Astrocyte of the hippocampus (primary cell): ENCODE results near the gene OVOL1.

Source experiments
- DNase-seq: peaks from one replicate; pipeline ENCODE4 v3.0.0; 2011; ENCODE audit warnings: low read depth, low spot score

Gene OVOL1

DNA sequence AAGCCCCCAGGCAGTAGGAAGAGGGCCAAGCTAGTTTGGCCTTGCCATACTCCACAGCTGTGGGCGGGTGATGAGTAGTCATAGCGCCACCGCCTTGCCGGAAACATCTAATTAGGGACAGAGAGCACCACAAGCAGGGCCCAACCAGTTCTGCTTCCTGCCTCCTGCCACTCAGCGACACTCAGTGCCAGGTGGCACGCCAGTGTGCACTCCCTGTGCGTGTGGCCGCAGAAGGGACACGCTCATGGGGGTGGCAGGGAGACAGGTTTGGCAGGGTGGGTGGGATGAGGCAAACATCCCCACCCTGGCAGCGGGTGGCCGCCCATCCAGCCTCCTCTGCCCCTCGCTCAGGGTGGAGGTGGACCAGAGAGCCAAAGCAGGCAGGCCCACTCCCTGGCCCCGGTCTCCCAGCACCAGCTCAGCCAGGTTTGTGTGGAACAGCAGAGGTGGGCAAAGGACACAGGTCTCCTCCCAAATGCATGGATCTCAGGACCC is 4.9 kb downstream of the OVOL1 start:
- DNase-seq, result no peak

DNA sequence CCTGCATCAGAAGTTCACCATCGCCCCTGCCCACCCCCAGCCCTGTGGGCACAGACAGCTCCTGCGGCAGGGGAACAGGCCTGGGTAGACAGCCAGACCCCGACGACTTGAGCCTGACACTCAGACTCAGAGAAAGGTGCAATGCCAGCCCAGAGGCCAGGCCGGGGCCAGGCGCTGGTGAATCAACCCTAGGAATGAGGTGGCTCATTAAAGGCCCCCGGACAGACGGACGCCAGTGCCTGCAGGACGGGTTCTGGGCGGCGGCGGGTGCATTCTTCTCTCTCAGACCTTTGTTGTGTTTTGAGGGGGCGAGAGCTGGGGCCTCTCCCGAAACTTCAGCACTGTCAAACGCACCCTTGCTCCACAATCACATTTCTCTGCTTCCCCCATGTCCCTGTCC is 5.6 kb downstream of the OVOL1 start:
- DNase-seq, result no peak

DNA sequence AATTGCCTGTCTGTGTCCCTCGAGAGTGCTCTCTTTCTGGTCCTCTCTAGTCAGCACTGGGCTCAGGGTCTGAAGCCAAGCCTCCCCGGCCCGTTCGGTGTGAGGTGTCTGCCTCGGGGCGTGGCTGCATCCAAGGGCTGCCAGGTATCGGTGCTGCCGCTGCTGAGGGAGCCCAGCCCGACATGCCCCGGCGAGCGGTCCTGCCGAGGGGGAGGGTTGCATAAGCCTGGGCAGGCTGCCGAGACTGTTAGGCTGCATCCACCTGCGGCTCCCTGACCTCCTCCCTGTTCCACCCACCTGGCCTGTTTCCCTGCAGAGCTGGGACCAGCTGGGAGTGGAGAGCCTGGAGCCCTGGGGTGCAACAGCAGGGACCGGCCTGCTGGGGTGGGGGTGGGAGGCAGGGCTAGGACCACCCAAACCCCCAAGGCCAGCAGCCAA is 6.3 kb downstream of the OVOL1 start:
- DNase-seq, result no peak

- DNase-seq, result no peak
Observed at GRCh38 chr11:65793625-65794400, 7.0 kb downstream of the OVOL1 start.

DNA sequence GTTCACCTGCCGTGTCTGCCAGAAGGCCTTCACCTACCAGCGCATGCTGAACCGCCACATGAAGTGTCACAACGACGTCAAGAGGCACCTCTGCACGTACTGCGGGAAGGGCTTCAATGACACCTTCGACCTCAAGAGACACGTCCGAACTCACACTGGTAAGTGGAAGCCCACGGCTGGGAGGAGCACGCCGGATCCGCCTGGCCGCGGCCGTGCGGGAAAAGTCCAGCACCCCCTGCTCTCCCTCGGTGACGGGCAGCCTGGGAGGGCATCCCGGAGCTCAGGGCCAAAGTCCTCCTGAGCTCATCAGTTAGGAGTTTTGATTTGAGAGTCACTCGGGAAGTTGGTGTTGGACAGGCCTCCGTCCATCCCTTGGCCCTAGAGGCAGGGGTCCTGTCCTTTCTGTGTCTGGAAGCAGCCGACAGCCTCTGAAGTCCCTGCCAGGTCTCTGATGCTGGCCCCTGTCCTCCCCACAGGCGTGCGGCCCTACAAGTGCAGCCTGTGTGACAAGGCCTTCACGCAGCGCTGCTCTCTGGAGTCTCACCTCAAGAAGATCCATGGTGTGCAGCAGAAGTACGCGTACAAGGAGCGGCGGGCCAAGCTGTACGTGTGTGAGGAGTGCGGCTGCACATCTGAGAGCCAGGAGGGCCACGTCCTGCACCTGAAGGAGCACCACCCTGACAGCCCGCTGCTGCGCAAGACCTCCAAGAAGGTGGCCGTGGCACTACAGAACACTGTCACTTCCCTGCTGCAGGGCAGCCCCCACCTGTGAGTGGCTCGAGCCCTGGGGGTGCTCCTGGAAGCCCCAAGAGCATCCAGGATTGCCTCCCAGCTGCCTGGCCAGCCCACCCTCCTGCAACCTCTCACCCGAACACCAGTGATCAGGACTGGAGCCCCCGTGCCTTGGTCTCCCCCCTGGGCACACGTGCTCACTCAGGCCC is 8.0 kb downstream of the OVOL1 start:
- no peak for DNase-seq

DNA sequence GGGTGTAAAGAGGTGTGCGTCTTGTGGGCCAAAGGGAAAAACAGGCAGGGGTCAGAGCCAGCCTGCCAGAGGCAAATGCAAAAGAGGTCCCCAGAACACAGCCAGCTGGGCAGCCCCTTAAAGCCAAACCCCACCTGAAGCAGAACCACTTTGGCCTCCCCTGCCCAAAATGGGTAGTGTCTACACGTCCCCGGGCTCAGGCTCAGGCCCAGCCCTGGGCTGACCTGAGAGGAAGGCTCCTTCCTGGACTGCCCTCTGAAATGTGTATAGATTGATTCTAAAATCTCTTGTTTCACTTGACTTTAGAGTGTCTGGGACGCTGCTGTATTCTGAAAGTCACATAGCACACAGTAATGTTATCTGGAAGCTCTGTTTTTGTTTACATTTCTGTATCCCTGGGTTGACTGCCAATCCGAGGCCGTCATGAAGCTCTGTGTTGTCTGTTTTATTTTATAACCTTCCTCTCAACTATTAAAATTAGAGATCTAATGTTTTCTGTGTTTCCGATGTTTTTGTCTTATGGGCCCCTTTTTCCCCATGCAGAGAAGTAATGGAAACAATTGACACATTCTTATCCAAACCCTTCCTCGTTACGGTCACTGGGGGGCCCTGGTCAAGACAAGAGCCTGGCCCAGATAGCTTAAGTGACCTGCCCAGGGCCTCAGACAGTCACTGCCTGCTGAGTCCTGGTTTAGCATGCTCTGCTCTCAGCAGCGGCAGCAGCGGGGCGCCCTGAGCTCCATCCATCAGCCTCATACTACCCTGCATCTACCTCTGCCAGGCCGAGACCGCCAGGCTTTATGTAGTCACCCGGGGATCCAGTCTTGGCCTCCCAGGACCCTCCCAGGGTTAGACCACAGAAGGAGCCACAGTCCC is 10.1 kb downstream of the OVOL1 start:
- no peak for DNase-seq

GRCh38 chr11:65797711-65798110 is 10.8 kb downstream of the OVOL1 start:
- DNase-seq, result no peak

DNA sequence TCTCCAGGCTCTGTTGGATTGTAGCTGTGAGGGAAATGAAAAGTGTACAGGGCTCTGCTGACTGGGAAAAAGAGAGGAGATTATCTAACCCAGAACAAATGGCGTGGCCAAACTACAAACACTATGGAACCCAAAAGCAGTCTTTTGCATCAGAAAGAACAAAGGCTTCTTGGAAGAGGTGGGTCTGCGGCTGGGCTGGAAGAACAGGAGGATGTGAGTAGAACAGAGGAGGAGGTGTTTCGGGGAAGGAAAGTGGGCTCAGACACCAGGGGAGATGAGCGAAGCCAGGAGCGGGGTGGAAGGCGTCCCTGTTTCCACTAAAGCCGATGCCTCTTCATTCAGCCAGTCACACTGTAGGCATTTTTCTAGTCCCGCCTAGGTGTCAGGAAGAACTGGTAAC is 12.0 kb downstream of the OVOL1 start:
- DNase-seq, result no peak

DNA sequence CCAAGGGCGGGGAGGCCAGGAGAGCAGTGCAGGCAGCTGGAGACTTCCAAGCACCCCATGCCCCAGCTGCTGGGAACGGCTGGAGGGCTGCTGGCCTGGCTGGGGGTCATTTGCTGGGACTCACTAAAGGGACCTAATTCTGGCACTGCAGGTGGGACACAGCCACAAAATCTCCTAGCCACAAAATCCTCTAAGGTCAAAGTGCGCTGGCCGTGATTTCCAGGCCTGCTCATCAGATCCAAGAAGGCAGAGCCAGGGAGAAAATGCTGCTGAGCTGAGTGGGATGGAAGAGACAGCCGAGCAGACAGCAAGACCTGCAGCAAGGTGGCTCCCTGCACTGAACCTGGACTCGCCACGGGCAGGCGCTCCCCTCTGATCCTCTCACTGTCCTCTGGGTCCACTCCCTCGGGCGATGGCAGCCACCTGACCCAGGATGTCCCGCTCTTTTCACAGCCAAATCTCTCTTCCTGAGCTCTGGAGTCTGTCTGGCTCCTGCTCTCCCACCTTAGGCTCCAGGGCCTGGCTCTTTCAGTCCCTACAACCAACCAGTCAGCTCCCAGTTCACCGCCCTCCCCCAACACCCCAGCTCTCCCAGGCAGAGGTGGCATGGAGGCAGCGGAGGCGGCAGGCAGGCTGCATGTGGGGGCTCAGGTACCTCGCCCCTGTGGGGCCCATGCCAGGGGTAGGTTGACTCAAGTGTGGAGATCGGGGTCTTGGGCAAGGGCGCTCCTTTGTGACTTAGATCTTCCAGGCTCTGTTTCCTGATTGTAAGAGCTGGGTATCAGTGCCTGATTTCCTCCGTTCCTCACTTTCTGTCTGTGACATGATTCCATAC is 14.5 kb downstream of the OVOL1 start:
- DNase-seq, result no peak

DNA sequence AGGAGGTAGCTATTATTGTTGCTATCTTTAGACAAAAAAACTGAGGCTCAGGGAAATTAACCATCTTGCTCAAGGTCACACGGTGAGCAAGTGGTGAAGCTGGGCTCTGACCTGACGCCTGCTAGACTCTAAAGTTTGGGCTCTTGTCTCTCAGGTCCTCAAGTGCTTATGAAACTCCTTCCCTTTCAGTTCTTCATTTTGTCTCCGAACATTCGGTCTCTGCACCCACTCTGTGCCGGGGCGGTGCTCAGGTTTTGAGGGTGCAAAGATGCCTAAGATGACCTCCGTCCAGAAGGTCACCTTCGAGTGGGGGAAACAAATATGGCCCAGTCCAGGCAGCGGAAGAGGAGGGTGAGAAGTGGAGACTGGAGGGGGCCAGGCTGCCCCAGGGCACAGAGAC is 16.0 kb downstream of the OVOL1 start:
- no peak for DNase-seq

DNA sequence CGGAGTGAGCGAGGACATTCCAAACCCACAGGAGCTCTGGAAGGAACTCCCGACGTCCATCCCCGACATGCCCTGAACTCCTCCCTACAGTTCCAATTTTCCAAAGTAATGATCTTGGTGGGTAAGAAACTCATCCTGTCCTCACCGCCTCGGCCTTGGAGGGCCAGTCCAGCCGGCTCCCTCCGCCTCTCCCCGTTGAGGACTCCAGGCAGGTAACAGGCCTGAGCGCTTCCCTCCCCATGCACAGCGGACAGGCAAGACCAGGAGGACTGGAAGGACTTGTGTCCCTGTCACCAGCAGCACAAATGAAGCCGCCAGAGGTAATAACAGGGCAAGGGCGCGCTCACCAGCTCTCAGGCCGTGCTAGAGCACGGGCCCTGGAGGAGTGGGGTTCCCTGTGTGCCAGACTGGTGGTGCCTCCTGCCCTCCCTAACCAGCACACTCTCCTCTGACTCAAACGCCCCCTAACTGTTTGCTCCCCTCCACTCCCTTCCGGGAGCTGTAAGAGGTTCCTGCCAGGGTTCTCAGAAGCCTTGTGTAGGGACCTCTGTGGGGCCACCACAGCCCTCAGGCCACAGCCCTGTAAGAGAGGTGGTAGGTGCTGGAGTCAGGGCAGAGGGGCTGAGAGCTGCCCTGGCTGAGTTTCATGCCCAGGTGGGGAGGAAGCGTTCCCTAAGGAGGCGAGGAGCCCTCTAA is 17.1 kb downstream of the OVOL1 start:
- no peak for DNase-seq

GRCh38 chr11:65806979-65807378 is 20.1 kb downstream of the OVOL1 start:
- no peak for DNase-seq

DNA sequence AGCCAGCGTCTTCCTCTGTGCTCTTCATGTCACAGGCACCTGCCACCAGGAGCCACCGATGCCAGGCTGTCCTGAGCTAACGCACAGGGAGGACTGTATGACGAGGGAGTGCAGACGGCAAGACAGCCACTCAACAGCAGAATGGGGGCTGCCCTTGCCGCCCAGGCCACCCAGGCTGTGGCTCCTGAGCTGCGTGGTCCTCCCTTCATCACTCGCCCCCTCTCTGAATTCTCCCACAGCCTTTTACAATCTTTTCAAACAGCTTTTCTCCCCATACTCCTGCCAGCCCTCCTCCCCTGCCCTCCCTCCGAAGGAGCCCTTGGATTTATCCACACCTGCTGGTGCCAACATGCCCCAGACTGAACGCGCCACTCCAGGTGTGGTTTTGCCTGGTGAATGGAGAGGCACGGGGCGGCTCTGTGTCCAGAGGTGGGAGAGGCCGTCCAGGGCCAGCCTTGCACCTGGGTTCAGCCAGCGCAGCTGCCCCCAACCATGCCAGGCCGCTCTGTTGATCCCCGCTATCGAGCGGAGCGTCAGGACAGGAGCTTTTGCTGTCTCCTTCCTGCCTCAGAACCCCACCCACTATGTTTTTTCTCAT is 22.0 kb downstream of the OVOL1 start:
- no peak for DNase-seq

DNA sequence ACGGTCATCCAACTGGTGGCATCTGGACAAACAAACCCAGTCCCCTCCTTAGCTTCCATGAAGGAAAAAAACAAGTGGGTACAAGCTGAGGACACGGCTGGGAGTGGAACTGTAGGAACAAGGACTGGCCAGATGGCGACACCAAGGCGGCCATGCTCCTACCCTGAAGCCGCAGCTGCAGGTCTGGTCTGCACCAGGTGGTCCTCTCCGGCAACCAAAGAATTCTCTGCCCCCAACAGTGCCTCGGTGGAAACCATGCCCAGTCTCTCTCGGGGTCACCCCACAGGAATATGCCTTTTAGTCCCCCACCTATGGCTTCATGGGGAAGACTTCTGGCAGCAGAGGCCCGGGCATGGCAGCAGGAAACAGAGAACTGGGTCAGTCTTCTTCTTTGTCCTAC is 22.6 kb downstream of the OVOL1 start:
- no peak for DNase-seq

DNA sequence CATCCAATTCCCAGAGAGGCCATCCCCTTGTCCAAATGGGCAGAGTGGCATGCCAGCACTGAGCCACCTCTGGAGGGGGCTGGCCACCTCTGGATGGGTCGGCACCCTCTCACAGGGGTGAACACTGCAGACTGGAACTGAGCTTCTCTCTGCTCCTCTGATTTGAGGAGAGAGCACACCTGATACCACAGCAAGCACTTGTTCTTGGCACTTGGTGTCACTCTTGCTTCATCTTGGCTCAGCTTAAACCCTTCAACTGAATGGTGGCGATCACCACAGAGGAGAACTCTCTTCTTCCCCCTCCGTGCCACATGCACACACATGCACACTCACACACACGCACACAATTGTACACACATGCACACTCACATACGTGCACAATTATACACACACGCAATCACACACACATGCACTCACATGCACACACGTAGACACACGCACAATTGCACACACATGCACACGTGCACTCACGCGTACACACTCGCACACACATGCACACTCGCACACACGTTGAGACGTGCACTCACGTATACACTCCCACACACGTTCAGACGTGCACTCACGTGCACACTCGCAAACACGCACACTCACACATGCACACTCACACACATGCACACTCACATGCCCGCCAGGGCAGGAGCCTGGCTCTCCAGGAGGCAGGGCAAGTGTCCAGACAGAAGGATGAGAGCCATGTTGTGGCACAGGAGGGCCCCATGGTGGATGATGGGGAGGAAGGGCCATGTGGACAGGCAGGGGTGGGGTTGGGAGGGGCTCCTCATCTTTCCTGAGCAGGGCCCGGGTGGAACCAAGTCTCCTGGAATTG is 23.4 kb downstream of the OVOL1 start:
- no peak for DNase-seq

DNA sequence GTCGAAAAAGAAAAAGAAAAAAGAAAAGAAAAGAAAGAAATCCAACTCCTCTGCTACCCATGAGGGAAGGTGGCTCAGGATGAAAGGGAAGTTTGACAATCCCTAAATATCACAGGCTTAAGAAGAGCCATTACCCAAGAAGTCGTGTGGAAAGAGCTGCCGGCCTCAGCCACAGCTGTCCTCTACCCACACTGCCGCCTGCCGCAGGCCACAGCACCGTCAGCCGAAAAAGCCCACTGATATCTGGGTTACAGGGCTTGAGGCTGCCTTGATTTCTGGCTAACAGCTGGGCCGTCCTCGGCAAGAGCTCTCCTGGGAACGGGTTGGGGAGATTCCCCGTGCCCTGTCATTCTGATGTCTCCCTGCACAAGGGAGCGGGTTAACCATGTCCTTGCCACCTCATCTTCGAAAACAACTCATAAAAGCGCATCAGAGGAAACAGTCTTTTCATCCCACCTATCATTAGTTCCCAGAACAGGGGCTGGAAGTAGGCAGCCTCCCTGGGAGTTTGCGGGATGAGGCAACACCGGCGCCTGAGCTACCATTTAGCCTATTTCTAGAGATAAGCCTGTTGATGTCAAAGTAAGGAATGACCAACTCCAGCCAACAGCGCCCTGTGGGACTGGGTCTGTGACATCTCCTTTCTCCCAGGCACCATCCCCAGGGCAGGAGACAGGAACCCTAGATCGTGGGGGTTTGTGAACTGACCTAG is 25.1 kb downstream of the OVOL1 start:
- DNase-seq, result no peak

GRCh38 chr11:65814131-65814985 is 27.5 kb downstream of the OVOL1 start:
- DNase-seq, result no peak
